IMR-90 (cell line): ENCODE measurements around the gene ADM2. TPM values are rescaled to one million over a fixed set of nuclear protein-coding genes. Genes with fewer than 3 reads are reported as not detected.

Source experiments
- ATAC-seq: fragments of 200-7000 bp; cut with Tn5 transposase; 2 replicates; pipeline ENCODE4 v1.9.1; 2020; ENCODE audit warnings: low read depth, mild to moderate bottlenecking, moderate library complexity
- BruUV-seq: library from RNA; stranded (reverse); fragments of 400-500 nt; replicated peaks from 2 replicates; lab custom pipeline; 2021; lab: Mats Ljungman, UMichigan
- CTCF ChIA-PET: fragments of 300-600 bp; formaldehyde crosslinking; extraction: SDS; loops from one replicate; lab custom pipeline; 2021; ENCODE audit warnings: antibody characterized with exemption; lab: Yijun Ruan, JAX
- POLR2A ChIA-PET: fragments of 300-600 bp; sonication (Branson Sonifier 250); formaldehyde crosslinking; loops from one replicate; lab custom pipeline; 2022; ENCODE audit warnings: antibody characterized with exemption; ENCODE audit not compliant: unreplicated experiment; lab: Charles Lee
- DNase-seq: peaks from one replicate; pipeline ENCODE4 v3.0.0; 2013
- H2AFZ ChIP-seq: replicated peaks from 2 replicates; pipeline ENCODE3; 2013; ENCODE audit warnings: low read length, mild to moderate bottlenecking; ENCODE audit not compliant: poor library complexity
- H2AK5ac ChIP-seq: 2 replicates; pipeline ENCODE4 v1.6.1; 2013; ENCODE audit warnings: low read depth, low read length, inconsistent platforms
- H2AK9ac ChIP-seq: replicated peaks from 2 replicates; pipeline ENCODE3; 2013; ENCODE audit warnings: mild to moderate bottlenecking, low read depth, low read length, moderate library complexity; ENCODE audit not compliant: poor library complexity
- H2BK120ac ChIP-seq: 2 replicates; pipeline ENCODE4 v1.6.1; 2013; ENCODE audit warnings: low read depth, low read length, inconsistent platforms
- H2BK15ac ChIP-seq: 3 replicates; pipeline ENCODE4 v1.6.1; 2013; ENCODE audit warnings: low read depth, low read length, inconsistent platforms
- H2BK20ac ChIP-seq: 2 replicates; pipeline ENCODE4 v1.6.1; 2013; ENCODE audit warnings: low read depth, mild to moderate bottlenecking, inconsistent platforms, low read length, moderate library complexity
- H2BK5ac ChIP-seq: 2 replicates; pipeline ENCODE4 v1.6.1; 2013; ENCODE audit warnings: mild to moderate bottlenecking, low read depth, low read length, inconsistent platforms; ENCODE audit not compliant: poor library complexity, severe bottlenecking
- H3K14ac ChIP-seq: replicated peaks from 2 replicates; pipeline ENCODE4 v1.6.1; 2013; ENCODE audit warnings: low read depth, low read length, inconsistent platforms
- H3K18ac ChIP-seq: 2 replicates; pipeline ENCODE4 v1.6.1; 2013; ENCODE audit warnings: low read depth, low read length, control low read depth
- H3K23ac ChIP-seq: 2 replicates; pipeline ENCODE4 v1.6.1; 2013; ENCODE audit warnings: low read depth, low read length, inconsistent platforms
- H3K27ac ChIP-seq: 2 replicates; pipeline ENCODE4 v1.5.1; 2013; ENCODE audit warnings: mild to moderate bottlenecking, control low read depth, low read length; ENCODE audit not compliant: insufficient read depth
- H3K27me3 ChIP-seq: 2 replicates; pipeline ENCODE4 v1.6.1; 2013; ENCODE audit warnings: low read length; ENCODE audit not compliant: control insufficient read depth, insufficient read depth
- H3K36me3 ChIP-seq: 2 replicates; pipeline ENCODE4 v1.6.1; 2013; ENCODE audit warnings: low read length, mixed read lengths; ENCODE audit not compliant: control insufficient read depth, insufficient read depth
- H3K4ac ChIP-seq: 2 replicates; pipeline ENCODE4 v1.6.1; 2013; ENCODE audit warnings: low read depth, low read length, inconsistent platforms
- H3K4me1 ChIP-seq: 2 replicates; pipeline ENCODE4 v1.6.1; 2013; ENCODE audit warnings: low read length, mixed read lengths; ENCODE audit not compliant: control insufficient read depth, insufficient read depth
- H3K4me2 ChIP-seq: 2 replicates; pipeline ENCODE4 v1.6.1; 2013; ENCODE audit warnings: low read depth, mild to moderate bottlenecking, control low read depth, low read length, moderate library complexity
- H3K4me3 ChIP-seq: 2 replicates; pipeline ENCODE4 v1.5.1; 2013; ENCODE audit warnings: low read depth, mild to moderate bottlenecking, control low read depth, low read length, moderate library complexity; ENCODE audit not compliant: insufficient read depth
- H3K56ac ChIP-seq: 2 replicates; pipeline ENCODE4 v1.6.1; 2013; ENCODE audit warnings: low read length, inconsistent platforms; ENCODE audit not compliant: insufficient read depth; ENCODE audit errors: extremely low read depth
- H3K79me1 ChIP-seq, 2 experiments: 2 replicates each; pipeline ENCODE4 v1.6.1; 2013; ENCODE audit warnings: low read length in 2 of 2, inconsistent platforms in 1 of 2, low read depth in 1 of 2
- H3K9ac ChIP-seq: 2 replicates; pipeline ENCODE4 v1.6.1; 2013; ENCODE audit warnings: low read depth, low read length, control low read depth
- H3K9me1 ChIP-seq: 2 replicates; pipeline ENCODE4 v1.6.1; 2013; ENCODE audit warnings: low read length, inconsistent platforms; ENCODE audit not compliant: insufficient read depth
- H3K9me3 ChIP-seq: 2 replicates; pipeline ENCODE4 v1.6.1; 2013; ENCODE audit warnings: low read length; ENCODE audit not compliant: control insufficient read depth, insufficient read depth
- H4K20me1 ChIP-seq: 2 replicates; pipeline ENCODE4 v1.6.1; 2013; ENCODE audit warnings: low read length, inconsistent platforms; ENCODE audit not compliant: insufficient read depth
- H4K5ac ChIP-seq: 2 replicates; pipeline ENCODE4 v1.6.1; 2013; ENCODE audit warnings: mild to moderate bottlenecking, low read depth, low read length, control low read depth
- H4K8ac ChIP-seq, 2 experiments: 2 replicates each; pipeline ENCODE4 v1.6.1; 2013; ENCODE audit warnings: low read depth in 2 of 2, low read length in 2 of 2, control low read depth in 1 of 2, inconsistent platforms in 1 of 2
- H4K91ac ChIP-seq: 2 replicates; pipeline ENCODE4 v1.6.1; 2013; ENCODE audit warnings: low read depth, low read length, inconsistent platforms; ENCODE audit not compliant: insufficient read depth
- BHLHE40 ChIP-seq: fragments of 150-350 bp; IDR thresholded peaks from 2 replicates; pipeline ENCODE4 v1.6.1; 2016; ENCODE audit warnings: mild to moderate bottlenecking, low read depth, low read length
- CHD1 ChIP-seq: IDR thresholded peaks from 2 replicates; pipeline ENCODE4 v1.6.1; 2012; ENCODE audit warnings: low read depth, low read length, improper control_type of control experiment
- FOS ChIP-seq: fragments of 150-350 bp; IDR thresholded peaks from 2 replicates; pipeline ENCODE4 v1.6.1; 2016; ENCODE audit warnings: low read depth, low read length
- MAZ ChIP-seq: IDR thresholded peaks from 2 replicates; pipeline ENCODE4 v1.6.1; 2012; ENCODE audit warnings: low read depth, mild to moderate bottlenecking, low read length, improper control_type of control experiment, moderate library complexity, borderline replicate concordance
- MXI1 ChIP-seq: IDR thresholded peaks from 2 replicates; pipeline ENCODE4 v1.6.1; 2012; ENCODE audit warnings: low read depth, mild to moderate bottlenecking, low read length, moderate library complexity, borderline replicate concordance
- POLR2A ChIP-seq: IDR thresholded peaks from 2 replicates; pipeline ENCODE4 v1.6.1; 2012; ENCODE audit warnings: mild to moderate bottlenecking, low read depth, low read length
- RCOR1 ChIP-seq: IDR thresholded peaks from 2 replicates; pipeline ENCODE4 v1.6.1; 2012; ENCODE audit warnings: mild to moderate bottlenecking, low read length, improper control_type of control experiment; ENCODE audit not compliant: insufficient replicate concordance
- RFX5 ChIP-seq: IDR thresholded peaks from 2 replicates; pipeline ENCODE4 v1.8.0; 2012; ENCODE audit warnings: low read depth, mild to moderate bottlenecking, low read length, moderate library complexity
- WGBS, 2 experiments: methylation state at CpG; one replicate each; pipeline versions ENCODE4 v1.1.5 to v1.1.7; 2013; ENCODE audit warnings: missing lambda C conversion rate in 2 of 2; ENCODE audit not compliant: insufficient read length in 1 of 2; ENCODE audit errors: extremely low coverage in 2 of 2; 5-methylcytosine and 5-hydroxymethylcytosine counted together
- dilution Hi-C: fragments of 300-500 bp; cut with HindIII; formaldehyde crosslinking; loops from one replicate; pipeline ENCODE4 v1.14.3; 2018; ENCODE audit warnings: low sequenced_read_pairs; ENCODE audit not compliant: unreplicated experiment
- in situ Hi-C: fragments of 300-500 bp; cut with MboI; formaldehyde crosslinking; loops from 3 replicates; pipeline ENCODE4 v1.14.3; 2019; ENCODE audit warnings: low sequenced_read_pairs, inconsistent platforms, mixed read lengths
- intact Hi-C: fragments of 100-400 bp; cut with micrococcal nuclease; formaldehyde crosslinking; loops from 2 replicates; pipeline ENCODE4 v1.10.0; 2022
- polyA plus RNA-seq, 3 experiments: library from polyadenylated mRNA; depleted of rRNA; stranded (reverse); fragments of >200 nt; gene quantifications; 2 replicates each; pipeline ENCODE4 v1.2.3, GENCODE V29; 2012; ENCODE audit warnings: low replicate concordance in 1 of 3
- total RNA-seq: library from RNA; depleted of rRNA; stranded (reverse); fragments of >200 nt; gene quantifications from 2 replicates; pipeline ENCODE4 v1.2.3, GENCODE V29; 2012

ADM2 gene
- total and polyA plus RNA-seq, 2 of the 4 experiments (the other 2 are of a cell fraction), result 0.18 to 2.3 TPM

DNA sequence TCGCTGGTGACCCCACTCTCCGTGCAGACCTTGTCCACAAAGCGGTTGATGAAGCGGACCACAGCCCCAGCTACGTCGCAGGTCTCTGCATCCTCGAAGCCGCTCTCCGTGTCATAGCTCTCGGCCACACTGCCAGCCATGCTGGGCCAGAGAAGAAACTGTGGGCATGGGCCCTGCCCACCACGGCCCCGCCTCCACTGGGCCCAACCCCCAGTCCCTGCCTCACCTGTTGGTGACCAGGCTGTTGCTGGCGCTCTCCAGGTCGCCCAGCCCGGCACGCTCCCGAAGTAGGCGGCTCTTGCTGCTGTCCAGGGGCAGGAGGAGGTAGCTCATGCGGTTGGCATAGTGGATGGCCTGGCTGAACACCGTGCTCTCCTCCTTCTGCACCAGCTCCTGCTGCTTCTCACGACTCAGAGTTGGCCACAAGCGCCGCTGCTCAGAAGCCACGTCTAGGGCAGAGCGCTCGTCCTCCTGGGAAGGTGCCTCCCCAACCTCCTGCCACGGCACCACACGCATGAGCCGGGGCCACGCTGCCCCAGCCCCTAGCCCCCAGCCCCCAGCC, 19.3 kb upstream of the ADM2 start:
- H2BK120ac ChIP-seq, result no peak overlapping the region
- no peak overlapping the region for H3K23ac ChIP-seq
- TF ChIP-seq RCOR1, result no peak
- TF ChIP-seq BHLHE40, result no peak
- TF ChIP-seq RFX5, result no peak
- no peak for TF ChIP-seq POLR2A
- TF ChIP-seq MXI1, result no peak
- TF ChIP-seq FOS, result no peak
- TF ChIP-seq CHD1, result no peak
- TF ChIP-seq MAZ, result no peak
- ATAC-seq, result no peak
- no peak overlapping the region for H3K4me2 ChIP-seq
- no peak overlapping the region for H3K4ac ChIP-seq
- no peak overlapping the region for H3K4me3 ChIP-seq
- DNase-seq, result no peak
- no peak overlapping the region for H4K5ac ChIP-seq
- H3K9me3 ChIP-seq, result no peaks in the 10 kb centered on the region
- H2BK5ac ChIP-seq, result no peak overlapping the region
- H2BK15ac ChIP-seq, result no peak overlapping the region
- POLR2A ChIA-PET, result no interaction called here
- CTCF ChIA-PET, result no interaction called here
- H3K27ac ChIP-seq, result no peak overlapping the region
- H3K27me3 ChIP-seq, result no peaks in the 10 kb centered on the region
- in situ Hi-C loops (no loop called here), intact Hi-C loops (no loop called here), dilution Hi-C loops (no loop called here)
- H3K9ac ChIP-seq, result no peak overlapping the region
- H2AK9ac ChIP-seq, result no peak overlapping the region
- peaks cover 4 to 5% of the 10 kb centered on the region in 2 experiments; a peak in 2 of 4 replicates for H3K79me1 ChIP-seq
- no peak overlapping the region for H3K14ac ChIP-seq
- H4K20me1 ChIP-seq, result peaks cover 8% of the 10 kb centered on the region; the same call in 1 of the 2 replicates
- no peaks in the 10 kb centered on the region for H3K4me1 ChIP-seq
- no peak overlapping the region for H2AK5ac ChIP-seq
- H3K9me1 ChIP-seq, result no peaks in the 10 kb centered on the region
- H3K36me3 ChIP-seq, result peaks cover 92% of the 10 kb centered on the region
- H3K56ac ChIP-seq, result no peak overlapping the region
- WGBS, 2 experiments, result 95% methylated on average over 11 of the region's 30 CpGs; no CpG with 5 or more reads in 1 of the 2 experiments
- no peak overlapping the region for H2AFZ ChIP-seq
- TSS peak; percentile 38 for BruUV-seq
- H4K8ac ChIP-seq, result no peak overlapping the region
- no peak overlapping the region for H3K18ac ChIP-seq
- no peak overlapping the region for H2BK20ac ChIP-seq
- H4K91ac ChIP-seq, result no peak overlapping the region
